Measurements from ENCODE around the gene CFAP46.

CFAP46 gene

DNA sequence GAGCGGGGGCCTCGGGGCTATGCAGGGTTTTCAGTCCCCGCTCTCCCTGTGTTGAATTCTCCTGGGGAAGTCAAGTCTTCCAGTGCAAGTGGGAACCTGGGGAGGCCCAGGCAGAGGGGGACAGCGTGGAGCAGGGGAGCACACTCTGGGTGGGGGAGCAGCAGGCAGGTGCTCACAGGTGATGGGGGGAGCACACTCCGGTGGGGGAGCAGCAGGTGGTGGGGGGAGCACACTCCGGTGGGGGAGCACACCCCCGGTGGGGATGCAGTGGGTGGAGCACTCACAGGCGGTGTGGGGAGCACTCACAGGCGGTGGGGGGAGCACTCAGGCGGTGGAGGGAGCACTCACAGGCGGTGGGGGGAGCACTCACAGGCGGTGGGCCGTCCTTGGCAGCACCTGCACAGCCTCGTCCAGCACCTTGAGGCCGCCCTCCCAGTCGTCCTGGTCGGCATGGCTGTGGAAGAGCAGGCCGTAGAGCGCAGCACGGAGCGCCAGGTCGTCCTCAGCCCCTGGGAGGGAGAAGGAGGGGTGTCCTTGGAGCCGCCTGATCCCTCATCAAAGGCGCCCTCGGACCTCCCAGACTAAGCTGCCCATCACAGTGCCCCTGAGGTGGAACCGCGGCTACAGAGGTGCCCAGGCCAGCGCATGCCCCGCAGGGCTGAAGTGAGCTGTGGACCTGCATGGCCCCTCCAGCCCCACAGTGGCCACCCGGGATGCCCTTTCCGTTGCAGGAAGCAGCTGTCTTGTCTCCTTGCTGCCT is 56.7 kb downstream of the CFAP46 start:
- TF ChIP-seq, protein P1, sequence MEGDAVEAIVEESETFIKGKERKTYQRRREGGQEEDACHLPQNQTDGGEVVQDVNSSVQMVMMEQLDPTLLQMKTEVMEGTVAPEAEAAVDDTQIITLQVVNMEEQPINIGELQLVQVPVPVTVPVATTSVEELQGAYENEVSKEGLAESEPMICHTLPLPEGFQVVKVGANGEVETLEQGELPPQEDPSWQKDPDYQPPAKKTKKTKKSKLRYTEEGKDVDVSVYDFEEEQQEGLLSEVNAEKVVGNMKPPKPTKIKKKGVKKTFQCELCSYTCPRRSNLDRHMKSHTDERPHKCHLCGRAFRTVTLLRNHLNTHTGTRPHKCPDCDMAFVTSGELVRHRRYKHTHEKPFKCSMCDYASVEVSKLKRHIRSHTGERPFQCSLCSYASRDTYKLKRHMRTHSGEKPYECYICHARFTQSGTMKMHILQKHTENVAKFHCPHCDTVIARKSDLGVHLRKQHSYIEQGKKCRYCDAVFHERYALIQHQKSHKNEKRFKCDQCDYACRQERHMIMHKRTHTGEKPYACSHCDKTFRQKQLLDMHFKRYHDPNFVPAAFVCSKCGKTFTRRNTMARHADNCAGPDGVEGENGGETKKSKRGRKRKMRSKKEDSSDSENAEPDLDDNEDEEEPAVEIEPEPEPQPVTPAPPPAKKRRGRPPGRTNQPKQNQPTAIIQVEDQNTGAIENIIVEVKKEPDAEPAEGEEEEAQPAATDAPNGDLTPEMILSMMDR (conservative IDR thresholded peaks at IDR 0.05; ENCODE audit: low read depth, low read length): no peak
- no peak for DNase-seq (ENCODE audit: low read depth)
- no peak overlapping the region for H3K4me3 ChIP-seq (ENCODE audit: low read depth, low read length)

DNA sequence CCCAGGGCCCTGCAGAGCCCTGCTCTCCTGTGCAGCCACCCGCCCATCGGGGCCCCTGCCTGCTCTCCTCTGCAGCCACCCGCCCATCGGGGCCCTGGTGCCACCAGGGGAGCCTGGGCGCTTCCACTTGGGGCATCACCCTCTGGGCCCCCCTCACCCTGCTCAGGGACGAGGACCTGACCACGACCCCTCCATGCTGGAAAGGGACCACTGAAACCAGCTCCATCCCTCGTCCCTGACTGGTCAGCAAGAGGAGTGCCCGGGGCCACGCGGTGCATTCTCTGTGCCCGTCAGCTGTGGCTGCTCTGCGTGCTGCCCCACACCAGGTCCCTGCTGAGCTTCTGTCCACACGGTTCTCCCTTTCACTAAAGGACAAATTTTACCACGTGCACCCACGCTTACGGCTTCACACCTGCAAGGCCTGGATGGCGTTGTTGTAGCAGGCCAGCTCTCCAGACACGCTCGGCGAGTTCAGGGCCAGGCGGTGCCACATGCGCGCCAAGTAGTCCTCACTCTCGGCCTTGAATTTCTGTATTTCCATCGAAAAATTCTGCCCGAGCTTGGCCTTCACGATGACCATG is 57.6 kb downstream of the CFAP46 start:
- H3K4me3 ChIP-seq (ENCODE audit: low read depth, low read length): no peak overlapping the region
- DNase-seq (ENCODE audit: low read depth): no peak
- TF ChIP-seq, protein P1 (conservative IDR thresholded peaks at IDR 0.05; ENCODE audit: low read depth, low read length): no peak

DNA sequence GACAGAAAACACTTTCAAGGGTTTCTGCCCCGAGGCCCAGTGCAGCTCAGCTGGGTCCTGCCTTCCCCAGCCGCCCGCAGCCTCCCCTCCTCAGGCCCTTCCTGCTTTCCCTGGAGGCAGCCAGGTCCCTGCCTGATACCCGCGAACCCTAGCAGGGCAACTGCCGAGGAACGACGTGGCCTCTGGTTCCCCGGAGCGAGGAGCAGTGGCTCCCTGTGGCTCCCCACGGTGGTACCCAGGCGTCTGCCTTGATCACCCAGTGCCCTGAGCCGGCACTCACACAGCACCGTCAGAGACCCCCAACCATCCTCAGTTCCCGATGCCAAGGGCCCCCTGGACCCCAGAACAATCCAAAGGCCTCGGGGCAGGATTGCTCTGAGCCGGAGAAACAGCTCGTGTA is 58.3 kb downstream of the CFAP46 start:
- DNase-seq (ENCODE audit: low read depth): no peak
- H3K4me3 ChIP-seq (ENCODE audit: low read depth, low read length): no peak overlapping the region
- TF ChIP-seq, protein P1 (conservative IDR thresholded peaks at IDR 0.05; ENCODE audit: low read depth, low read length): no peak

DNA sequence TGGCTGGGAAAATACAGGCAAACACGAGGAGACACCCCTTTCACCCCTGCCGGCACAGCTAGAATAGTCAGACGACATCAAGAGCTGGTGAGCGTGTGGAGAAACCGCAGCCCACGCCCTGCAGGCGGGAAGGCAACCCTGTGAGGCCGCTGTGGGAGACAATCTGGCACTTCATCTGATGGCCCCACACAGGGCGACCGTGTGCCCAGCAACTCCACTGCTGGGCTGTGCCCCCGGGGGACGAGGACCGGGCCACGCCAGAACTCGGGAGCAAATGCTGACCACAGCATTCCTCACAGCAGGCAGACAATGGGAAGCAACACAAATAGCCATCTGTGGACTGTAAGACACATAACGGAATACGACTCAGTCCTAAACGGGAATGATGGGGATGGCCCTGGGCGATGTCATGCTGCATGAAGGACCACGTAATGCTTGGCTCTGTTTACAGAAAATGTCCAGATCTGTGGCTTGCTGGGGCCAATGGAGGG is 58.9 kb downstream of the CFAP46 start:
- no peak overlapping the region for H3K4me3 ChIP-seq (ENCODE audit: low read depth, low read length)
- TF ChIP-seq, protein P1 (conservative IDR thresholded peaks at IDR 0.05; ENCODE audit: low read depth, low read length): no peak
- DNase-seq (ENCODE audit: low read depth): no peak

DNA sequence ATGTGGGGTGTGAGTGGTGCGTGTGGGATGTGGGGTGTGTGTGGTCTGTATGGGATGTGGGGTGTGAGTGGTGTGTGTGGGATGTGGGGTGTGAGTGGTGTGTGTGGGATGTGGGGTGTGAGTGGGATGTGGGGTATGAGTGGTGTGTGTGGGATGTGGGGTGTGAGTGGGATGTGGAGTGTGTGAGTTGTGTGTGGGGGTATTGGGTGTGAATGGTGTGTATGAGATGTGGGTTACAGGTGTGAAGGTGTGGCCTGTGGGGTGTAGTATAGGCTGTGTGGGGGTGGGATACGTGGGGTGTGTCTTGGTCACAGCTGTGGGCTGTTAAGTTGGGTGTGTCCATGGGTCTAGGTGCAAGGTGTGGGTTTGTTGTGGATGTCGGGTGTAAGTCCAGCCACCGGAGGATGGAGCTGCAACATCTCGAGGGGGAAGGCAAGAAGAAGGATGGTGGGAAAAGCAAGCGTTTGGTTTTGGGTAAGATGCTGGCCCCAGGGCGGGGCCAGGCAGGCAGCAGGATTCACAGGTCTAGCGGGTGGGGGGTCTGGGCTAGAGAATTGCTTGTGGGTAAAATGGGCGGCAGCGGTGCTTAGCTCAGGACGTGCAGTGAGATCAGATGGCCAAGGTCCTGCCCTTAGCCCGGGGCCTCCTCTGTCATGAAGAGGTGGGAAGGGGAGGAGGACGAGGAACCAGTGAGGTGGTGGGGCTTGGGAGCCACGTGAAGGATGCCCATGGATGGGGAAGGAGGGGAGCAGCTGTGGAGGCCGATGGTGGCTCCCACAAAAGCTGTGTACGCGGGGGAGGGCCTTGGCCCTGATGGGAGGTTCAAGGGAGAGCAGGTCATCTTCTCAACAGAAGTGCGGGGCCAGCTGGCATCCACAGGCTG is 60.1 kb downstream of the CFAP46 start:
- TF ChIP-seq, protein P1 (conservative IDR thresholded peaks at IDR 0.05; ENCODE audit: low read depth, low read length): no peak
- H3K4me3 ChIP-seq (ENCODE audit: low read depth, low read length): no peak overlapping the region
- no peak for DNase-seq (ENCODE audit: low read depth)

DNA sequence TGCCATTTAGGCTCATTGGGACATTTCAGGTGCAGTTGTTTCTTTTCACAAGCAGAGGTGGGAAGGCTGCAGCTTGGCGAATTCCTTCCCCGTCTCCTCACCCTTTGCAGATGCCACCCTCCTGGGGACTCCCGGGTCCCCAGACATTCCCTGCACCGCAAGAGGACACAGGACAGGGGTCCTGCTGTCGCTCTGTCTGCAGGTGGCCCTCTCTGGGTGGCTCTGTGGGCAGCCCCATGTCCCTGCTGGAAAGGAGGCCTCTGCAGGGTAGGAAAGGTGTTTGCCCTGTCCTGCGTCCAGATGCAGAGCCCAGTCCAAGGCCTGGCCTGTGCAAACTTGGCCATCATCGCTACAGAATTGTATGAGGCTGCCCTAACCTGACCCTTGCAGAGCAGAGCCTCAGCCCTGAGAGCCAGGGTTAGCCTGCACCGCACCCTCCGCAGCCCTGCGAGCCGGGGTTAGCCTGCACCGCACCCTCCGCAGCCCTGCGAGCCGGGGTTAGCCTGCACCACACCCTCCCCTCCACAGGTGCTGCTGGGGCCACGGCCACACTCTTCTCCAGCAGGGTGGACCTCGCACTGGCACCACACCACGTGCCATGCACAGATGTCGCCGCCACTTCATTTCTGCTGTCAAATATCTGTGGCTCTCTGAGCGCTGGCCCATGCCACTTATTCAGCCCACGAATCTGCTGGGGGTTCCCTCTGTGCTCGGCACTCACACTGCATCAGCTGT is 61.0 kb downstream of the CFAP46 start:
- no peak overlapping the region for H3K4me3 ChIP-seq (ENCODE audit: low read depth, low read length)
- TF ChIP-seq, protein P1 (conservative IDR thresholded peaks at IDR 0.05; ENCODE audit: low read depth, low read length): no peak
- DNase-seq (ENCODE audit: low read depth): no peak
